K562 (cell line): ENCODE results near the gene EIF1. TPM values are rescaled to one million over a fixed set of nuclear protein-coding genes. Genes with fewer than 3 reads are reported as not detected.

Experiments
- CXXC5 ChIP-seq: fragments of 250-450 bp; sonication (Bioruptor Pico); IDR thresholded peaks from 2 replicates; pipeline ENCODE4 v1.8.0; 2022; ENCODE audit warnings: inconsistent platforms, mild to moderate bottlenecking, moderate library complexity
- DDX20 ChIP-seq: fragments of 450-650 bp; IDR thresholded peaks from 2 replicates; pipeline ENCODE4 v1.6.1; 2016; ENCODE audit warnings: missing genetic modification characterization, low read depth, mild to moderate bottlenecking, missing compliant biosample characterization, moderate library complexity
- FOS ChIP-seq: IDR thresholded peaks from 3 replicates; pipeline ENCODE4 v1.6.1; 2011; ENCODE audit not compliant: insufficient read length; ENCODE audit errors: extremely low read depth
- MEF2D ChIP-seq: conservative IDR thresholded peaks from 2 replicates; pipeline ENCODE4 v1.6.1; 2016; ENCODE audit warnings: low read depth, missing genetic modification characterization, missing compliant biosample characterization
- MIER1 ChIP-seq: fragments of 450-650 bp; IDR thresholded peaks from 2 replicates; pipeline ENCODE4 v1.6.1; 2016; ENCODE audit warnings: antibody characterized with exemption, mild to moderate bottlenecking, low read depth
- NR4A1 ChIP-seq, 2 experiments: fragments of 250-450 bp in 1 of 2; fragments of 450-650 bp in 1 of 2; sonication (Bioruptor Pico) in 1 of 2; IDR thresholded peaks; 2 replicates each; pipeline versions ENCODE4 v1.4.0 to v1.6.1; 2016 to 2020; ENCODE audit warnings: mild to moderate bottlenecking in 2 of 2, missing compliant biosample characterization in 1 of 2, missing genetic modification characterization in 1 of 2, moderate library complexity in 1 of 2
- PHF20 ChIP-seq: fragments of 450-650 bp; IDR thresholded peaks from 2 replicates; pipeline ENCODE4 v1.6.1; 2018; ENCODE audit not compliant: partially characterized antibody
- POLR2H ChIP-seq: IDR thresholded peaks from 2 replicates; pipeline ENCODE4 v1.6.1; 2016; ENCODE audit warnings: missing genetic modification characterization, low read depth, mild to moderate bottlenecking, control low read depth, missing compliant biosample characterization, moderate library complexity
- PYGO2 ChIP-seq: fragments of 450-650 bp; IDR thresholded peaks from 2 replicates; pipeline ENCODE4 v1.6.1; 2016; ENCODE audit warnings: mild to moderate bottlenecking, missing genetic modification characterization, moderate library complexity, missing compliant biosample characterization
- SMAD1 ChIP-seq: fragments of 150-350 bp; IDR thresholded peaks from 2 replicates; pipeline ENCODE4 v1.6.1; 2014; ENCODE audit warnings: low read length, low read depth; ENCODE audit not compliant: partially characterized antibody
- TAF1 ChIP-seq: IDR thresholded peaks from 2 replicates; pipeline ENCODE4 v1.6.1; 2011; ENCODE audit warnings: mild to moderate bottlenecking, low read length, moderate library complexity; ENCODE audit not compliant: insufficient read depth, control insufficient read depth, severe bottlenecking; ENCODE audit errors: extremely low read depth
- ZBTB26 ChIP-seq: fragments of 450-650 bp; formaldehyde crosslinking; IDR thresholded peaks from 2 replicates; pipeline ENCODE4 v1.4.0; 2022; ENCODE audit warnings: missing genetic modification characterization
- ZNF347 ChIP-seq: fragments of 450-650 bp; formaldehyde crosslinking; IDR thresholded peaks from 2 replicates; pipeline ENCODE4 v1.4.0; 2020; ENCODE audit warnings: low read depth, mild to moderate bottlenecking, moderate library complexity
- ZNF41 ChIP-seq: fragments of 250-450 bp; sonication (Bioruptor Pico); conservative IDR thresholded peaks from 2 replicates; pipeline ENCODE4 v1.4.0; 2020; ENCODE audit warnings: mild to moderate bottlenecking
- ZNF445 ChIP-seq: fragments of 250-450 bp; sonication (Bioruptor Pico); IDR thresholded peaks from 2 replicates; pipeline ENCODE4 v1.4.0; 2020; ENCODE audit warnings: low read depth, mild to moderate bottlenecking, moderate library complexity
- ZNF507 ChIP-seq: conservative IDR thresholded peaks from 2 replicates; pipeline ENCODE4 v1.6.1; 2017; ENCODE audit warnings: missing genetic modification characterization, missing compliant biosample characterization
- ZNF75A ChIP-seq: fragments of 450-650 bp; formaldehyde crosslinking; IDR thresholded peaks from 2 replicates; pipeline ENCODE4 v1.4.0; 2020; ENCODE audit warnings: mild to moderate bottlenecking
- polyA plus RNA-seq, 8 experiments: library from polyadenylated mRNA; depleted of rRNA in 4 of 8; stranded (reverse) in 5 of 8; unstranded in 3 of 8; fragments of >200 nt; fragmentation: Nextera tagmentation in 2 of 8; fragmentation: Illumina TruSeq in 1 of 8; extraction: Ambion mirVana in 2 of 8; extraction: Trizol in 1 of 8; gene quantifications; 2 replicates each; pipeline versions ENCODE4 v1.2.1 to v1.2.3, GENCODE V29; 2011 to 2014; ENCODE audit warnings: inconsistent platforms in 1 of 8, missing spikeins in 1 of 8
- total RNA-seq, 7 experiments: library from RNA; depleted of rRNA in 6 of 7; stranded (reverse); fragments of >200 nt in 6 of 7; fragmentation: Illumina TruSeq in 2 of 7; extraction: Trizol in 2 of 7; gene quantifications; 2 replicates each; pipeline versions ENCODE4 v1.2.1 to v1.2.3, GENCODE V29; 2011 to 2021; ENCODE audit warnings: low replicate concordance in 1 of 7
- TF ChIP-seq, protein P1 (sequence below): sonication (generic); formaldehyde crosslinking; IDR thresholded peaks from 2 replicates; pipeline ENCODE4 v1.8.0; 2022; ENCODE audit warnings: missing genetic modification reagents, mild to moderate bottlenecking, borderline replicate concordance
- TF ChIP-seq, protein P2 (sequence below): fragments of 250-450 bp; sonication (Bioruptor Pico); IDR thresholded peaks from 2 replicates; pipeline ENCODE4 v1.5.1; 2021; ENCODE audit warnings: mild to moderate bottlenecking
- TF ChIP-seq, protein P3 (sequence below): sonication (generic); formaldehyde crosslinking; IDR thresholded peaks from 2 replicates; pipeline ENCODE4 v1.4.0; 2020; ENCODE audit warnings: mild to moderate bottlenecking, missing genetic modification reagents

The EIF1 gene
- total and polyA plus RNA-seq, 9 of the 15 experiments (the other 6 are each of a cell fraction or from before 2014, with no cell fraction given): 67.0 to 1,204 (median 320) TPM

DNA sequence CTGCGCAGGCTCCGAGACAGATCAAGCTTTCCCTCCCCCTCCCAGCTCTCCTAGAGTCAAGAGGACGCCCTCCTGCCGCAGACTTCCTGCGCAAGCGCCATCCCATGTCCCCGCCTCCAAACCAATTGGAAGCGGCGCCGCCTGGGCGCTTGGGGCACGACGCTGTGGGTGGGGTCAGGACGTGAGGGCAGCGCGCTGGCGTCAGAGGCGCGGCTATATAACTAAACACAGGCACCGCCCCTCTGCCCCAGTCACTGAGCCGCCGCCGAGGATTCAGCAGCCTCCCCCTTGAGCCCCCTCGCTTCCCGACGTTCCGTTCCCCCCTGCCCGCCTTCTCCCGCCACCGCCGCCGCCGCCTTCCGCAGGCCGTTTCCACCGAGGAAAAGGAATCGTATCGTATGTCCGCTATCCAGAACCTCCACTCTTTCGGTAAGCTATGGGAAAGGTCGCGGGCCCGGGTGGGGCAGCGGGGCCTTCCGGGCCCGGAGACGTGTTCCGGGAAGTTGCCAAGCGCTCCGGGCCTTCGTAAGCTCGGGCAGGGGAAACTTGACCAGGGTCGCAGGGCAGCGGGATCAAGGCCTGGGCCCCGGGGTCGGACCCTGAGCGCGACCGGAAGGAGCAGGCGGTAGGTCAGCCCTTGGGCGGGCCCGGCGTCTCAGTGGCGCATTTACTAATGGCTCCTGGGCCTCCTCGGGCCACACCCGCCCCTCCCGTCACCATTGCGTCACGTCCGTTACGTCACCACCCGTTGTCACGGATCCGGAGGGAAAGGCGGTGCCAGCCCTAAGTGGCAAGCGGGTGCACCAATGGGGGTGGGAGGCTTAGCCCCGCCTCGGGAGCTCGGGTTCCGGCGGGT lies at the start of gene EIF1 (continued):
- TF ChIP-seq ZNF41 (CRISPR knock-in tag): peak; percentile 52
- TF ChIP-seq, protein P1, sequence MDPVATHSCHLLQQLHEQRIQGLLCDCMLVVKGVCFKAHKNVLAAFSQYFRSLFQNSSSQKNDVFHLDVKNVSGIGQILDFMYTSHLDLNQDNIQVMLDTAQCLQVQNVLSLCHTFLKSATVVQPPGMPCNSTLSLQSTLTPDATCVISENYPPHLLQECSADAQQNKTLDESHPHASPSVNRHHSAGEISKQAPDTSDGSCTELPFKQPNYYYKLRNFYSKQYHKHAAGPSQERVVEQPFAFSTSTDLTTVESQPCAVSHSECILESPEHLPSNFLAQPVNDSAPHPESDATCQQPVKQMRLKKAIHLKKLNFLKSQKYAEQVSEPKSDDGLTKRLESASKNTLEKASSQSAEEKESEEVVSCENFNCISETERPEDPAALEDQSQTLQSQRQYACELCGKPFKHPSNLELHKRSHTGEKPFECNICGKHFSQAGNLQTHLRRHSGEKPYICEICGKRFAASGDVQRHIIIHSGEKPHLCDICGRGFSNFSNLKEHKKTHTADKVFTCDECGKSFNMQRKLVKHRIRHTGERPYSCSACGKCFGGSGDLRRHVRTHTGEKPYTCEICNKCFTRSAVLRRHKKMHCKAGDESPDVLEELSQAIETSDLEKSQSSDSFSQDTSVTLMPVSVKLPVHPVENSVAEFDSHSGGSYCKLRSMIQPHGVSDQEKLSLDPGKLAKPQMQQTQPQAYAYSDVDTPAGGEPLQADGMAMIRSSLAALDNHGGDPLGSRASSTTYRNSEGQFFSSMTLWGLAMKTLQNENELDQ (CRISPR knock-in tag): no peak; the same call in 1 of the 2 replicates
- TF ChIP-seq, protein P2, sequence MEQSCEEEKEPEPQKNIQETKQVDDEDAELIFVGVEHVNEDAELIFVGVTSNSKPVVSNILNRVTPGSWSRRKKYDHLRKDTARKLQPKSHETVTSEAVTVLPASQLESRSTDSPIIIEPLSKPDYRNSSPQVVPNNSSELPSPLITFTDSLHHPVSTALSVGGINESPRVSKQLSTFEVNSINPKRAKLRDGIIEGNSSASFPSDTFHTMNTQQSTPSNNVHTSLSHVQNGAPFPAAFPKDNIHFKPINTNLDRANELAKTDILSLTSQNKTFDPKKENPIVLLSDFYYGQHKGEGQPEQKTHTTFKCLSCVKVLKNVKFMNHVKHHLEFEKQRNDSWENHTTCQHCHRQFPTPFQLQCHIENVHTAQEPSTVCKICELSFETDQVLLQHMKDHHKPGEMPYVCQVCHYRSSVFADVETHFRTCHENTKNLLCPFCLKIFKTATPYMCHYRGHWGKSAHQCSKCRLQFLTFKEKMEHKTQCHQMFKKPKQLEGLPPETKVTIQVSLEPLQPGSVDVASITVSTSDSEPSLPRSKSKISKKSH (CRISPR knock-in tag): peak; percentile 74; the same call in 1 of the 2 replicates
- TF ChIP-seq FOS: peak; percentile 80
- TF ChIP-seq ZNF75A (CRISPR knock-in tag): peak; percentile 35; the same call in 1 of the 2 replicates
- 0 out of 2 replicates have a peak, but pooled peaks have one; percentile 50 for TF ChIP-seq ZNF347
- TF ChIP-seq NR4A1 (CRISPR knock-in tag; IDR thresholded peaks at IDR 0.05): peak; percentile 79; the same call in 1 of the 2 replicates
- TF ChIP-seq NR4A1 (tag; IDR thresholded peaks at IDR 0.05): no peak
- no peak for TF ChIP-seq ZNF507 (tag)
- TF ChIP-seq PYGO2 (tag): no peak
- peak; percentile 96 for TF ChIP-seq TAF1
- TF ChIP-seq DDX20 (tag): no peak
- TF ChIP-seq, protein P3, sequence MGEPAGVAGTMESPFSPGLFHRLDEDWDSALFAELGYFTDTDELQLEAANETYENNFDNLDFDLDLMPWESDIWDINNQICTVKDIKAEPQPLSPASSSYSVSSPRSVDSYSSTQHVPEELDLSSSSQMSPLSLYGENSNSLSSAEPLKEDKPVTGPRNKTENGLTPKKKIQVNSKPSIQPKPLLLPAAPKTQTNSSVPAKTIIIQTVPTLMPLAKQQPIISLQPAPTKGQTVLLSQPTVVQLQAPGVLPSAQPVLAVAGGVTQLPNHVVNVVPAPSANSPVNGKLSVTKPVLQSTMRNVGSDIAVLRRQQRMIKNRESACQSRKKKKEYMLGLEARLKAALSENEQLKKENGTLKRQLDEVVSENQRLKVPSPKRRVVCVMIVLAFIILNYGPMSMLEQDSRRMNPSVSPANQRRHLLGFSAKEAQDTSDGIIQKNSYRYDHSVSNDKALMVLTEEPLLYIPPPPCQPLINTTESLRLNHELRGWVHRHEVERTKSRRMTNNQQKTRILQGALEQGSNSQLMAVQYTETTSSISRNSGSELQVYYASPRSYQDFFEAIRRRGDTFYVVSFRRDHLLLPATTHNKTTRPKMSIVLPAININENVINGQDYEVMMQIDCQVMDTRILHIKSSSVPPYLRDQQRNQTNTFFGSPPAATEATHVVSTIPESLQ (CRISPR knock-in tag): peak; percentile 84
- TF ChIP-seq CXXC5 (CRISPR knock-in tag): peak; percentile 72
- peak; percentile 98 for TF ChIP-seq POLR2H (tag)
- TF ChIP-seq ZBTB26 (CRISPR knock-in tag): peak; percentile 96
- peak; percentile 62 for TF ChIP-seq MEF2D (tag)
- TF ChIP-seq SMAD1: peak; percentile 96
- peak; percentile 80 for TF ChIP-seq PHF20
- TF ChIP-seq ZNF445 (CRISPR knock-in tag): no peak
- TF ChIP-seq MIER1: no peak
